HepG2 (cell line): ENCODE data around the gene SCP2. TPM values are rescaled to one million over a fixed set of nuclear protein-coding genes. Genes with fewer than 3 reads are reported as not detected.

Experiments used
- ATAC-seq: fragments of 200-7000 bp; cut with Tn5 transposase; 3 replicates; pipeline ENCODE4 v1.9.1; 2020; ENCODE audit warnings: mild to moderate bottlenecking, moderate library complexity
- BruUV-seq: library from RNA; stranded (reverse); fragments of 400-500 nt; replicated peaks from 2 replicates; lab custom pipeline; 2021; lab: Mats Ljungman, UMichigan
- CTCF ChIA-PET: fragments of 300-600 bp; formaldehyde crosslinking; extraction: SDS; loops from one replicate; lab custom pipeline; 2021; ENCODE audit warnings: low total read pairs, inconsistent platforms, low intra/inter-chr PET ratio; lab: Yijun Ruan, JAX
- POLR2A ChIA-PET: fragments of 350-600 bp; sonication (Branson Sonifier 250); formaldehyde crosslinking; loops from one replicate; lab custom pipeline; 2020; ENCODE audit warnings: antibody characterized with exemption, inconsistent platforms; lab: Yijun Ruan, JAX
- DNase-seq: peaks from one replicate; pipeline ENCODE4 v3.0.0-alpha.2; 2015; ENCODE audit warnings: low spot score
- FAIRE-seq: peaks from 3 replicates; lab custom pipeline; 2011; peaks lifted over from hg19 to GRCh38; lab: Jason Lieb, UNC
- H2AFZ ChIP-seq: one replicate; pipeline ENCODE4 v1.6.1; 2011; ENCODE audit warnings: low read length, inconsistent platforms
- H3K27ac ChIP-seq: fragments of 300-600 bp; 3 replicates; pipeline ENCODE4 v1.8.0; 2011; ENCODE audit warnings: mixed run types, mild to moderate bottlenecking, mixed read lengths, low read length, inconsistent platforms; ENCODE audit not compliant: insufficient read depth; ENCODE audit errors: extremely low read length
- H3K27me3 ChIP-seq, 2 experiments: fragments of 200-600 bp in 1 of 2; 2 replicates in 1 of 2; 3 replicates in 1 of 2; pipeline versions ENCODE4 v1.6.0 to v1.8.0; 2011; ENCODE audit warnings: low read length in 2 of 2, mild to moderate bottlenecking in 2 of 2, moderate library complexity in 2 of 2, inconsistent platforms in 1 of 2; ENCODE audit not compliant: insufficient read depth in 2 of 2, control insufficient read depth in 1 of 2
- H3K36me3 ChIP-seq, 2 experiments: fragments of 200-600 bp in 1 of 2; replicated peaks in 1 of 2; 2 replicates in 1 of 2; 3 replicates in 1 of 2; pipeline versions ENCODE4 v1.5.1 to v1.8.0; 2011; ENCODE audit warnings: low read length in 2 of 2, inconsistent platforms in 1 of 2; ENCODE audit not compliant: insufficient read depth in 2 of 2, control insufficient read depth in 1 of 2
- H3K4me1 ChIP-seq: 2 replicates; pipeline ENCODE4 v1.5.1; 2012; ENCODE audit warnings: low read length, inconsistent platforms; ENCODE audit not compliant: insufficient read depth
- H3K4me2 ChIP-seq: 2 replicates; pipeline ENCODE4 v1.6.0; 2011; ENCODE audit warnings: low read depth, low read length, inconsistent platforms
- H3K4me3 ChIP-seq, 3 experiments: fragments of 200-600 bp in 1 of 3; sonication (generic), shearing (Covaris generic) in 1 of 3; replicated peaks in 1 of 3; 2 replicates each; pipeline ENCODE4 v1.5.1; 2011 to 2016; ENCODE audit warnings: low read length in 3 of 3, inconsistent platforms in 2 of 3, low read depth in 2 of 3, mild to moderate bottlenecking in 2 of 3, control low read depth in 1 of 3, mixed read lengths in 1 of 3; ENCODE audit not compliant: insufficient read depth in 1 of 3
- H3K79me2 ChIP-seq: one replicate; pipeline ENCODE4 v1.6.1; 2011; ENCODE audit warnings: low read length, inconsistent platforms; ENCODE audit not compliant: insufficient read depth
- H3K9ac ChIP-seq: 2 replicates; pipeline ENCODE4 v1.6.0; 2011; ENCODE audit warnings: mild to moderate bottlenecking, low read depth, low read length, inconsistent platforms; ENCODE audit not compliant: insufficient read depth
- H3K9me3 ChIP-seq: 2 replicates; pipeline ENCODE4 v1.5.1; 2012; ENCODE audit warnings: mild to moderate bottlenecking, low read length
- H4K20me1 ChIP-seq: 2 replicates; pipeline ENCODE4 v1.6.0; 2011; ENCODE audit warnings: inconsistent platforms, mild to moderate bottlenecking, low read length, moderate library complexity; ENCODE audit not compliant: insufficient read depth
- CEBPG ChIP-seq: IDR thresholded peaks from 2 replicates; pipeline ENCODE4 v1.6.1; 2016
- FOXP1 ChIP-seq, 2 experiments: fragments of 450-650 bp in 1 of 2; IDR thresholded peaks; 2 replicates each; pipeline ENCODE4 v1.6.1; 2017 to 2018; ENCODE audit warnings: antibody characterized with exemption in 1 of 2
- NFRKB ChIP-seq: fragments of 450-650 bp; IDR thresholded peaks from 2 replicates; pipeline ENCODE4 v1.6.1; 2017
- POLR2AphosphoS2 ChIP-seq: IDR thresholded peaks from 2 replicates; pipeline ENCODE4 v1.6.1; 2011; ENCODE audit warnings: low read depth, low read length, improper control_type of control experiment
- PPARG ChIP-seq: conservative IDR thresholded peaks from 2 replicates; pipeline ENCODE4 v1.6.1; 2016; ENCODE audit warnings: missing biosample characterization, missing genetic modification reagents
- REXO4 ChIP-seq: sonication (generic); formaldehyde crosslinking; IDR thresholded peaks from 2 replicates; pipeline ENCODE4 v1.8.0; 2022; ENCODE audit warnings: missing genetic modification reagents, mild to moderate bottlenecking, borderline replicate concordance
- RORA ChIP-seq: sonication (generic); formaldehyde crosslinking; IDR thresholded peaks from 2 replicates; pipeline ENCODE4 v1.5.0; 2020; ENCODE audit warnings: mild to moderate bottlenecking, missing genetic modification reagents, moderate library complexity
- TARDBP ChIP-seq: sonication (generic); formaldehyde crosslinking; IDR thresholded peaks from 2 replicates; pipeline ENCODE4 v1.8.0; 2022; ENCODE audit warnings: mild to moderate bottlenecking, missing genetic modification reagents
- TBX3 ChIP-seq: fragments of 450-650 bp; IDR thresholded peaks from 2 replicates; pipeline ENCODE4 v1.6.1; 2017; ENCODE audit warnings: antibody characterized with exemption, mild to moderate bottlenecking, inconsistent platforms, borderline replicate concordance
- ZFP82 ChIP-seq: sonication (generic); formaldehyde crosslinking; IDR thresholded peaks from 2 replicates; pipeline ENCODE4 v1.5.1; 2020; ENCODE audit warnings: mild to moderate bottlenecking, missing genetic modification reagents, borderline replicate concordance
- ZNF264 ChIP-seq: sonication (generic); formaldehyde crosslinking; IDR thresholded peaks from 2 replicates; pipeline ENCODE4 v1.4.0; 2020; ENCODE audit warnings: missing genetic modification reagents
- ZNF441 ChIP-seq: sonication (generic); formaldehyde crosslinking; IDR thresholded peaks from 2 replicates; pipeline ENCODE4 v1.7.0; 2021; ENCODE audit warnings: missing genetic modification reagents, borderline replicate concordance
- ZNF451 ChIP-seq: sonication (generic); formaldehyde crosslinking; IDR thresholded peaks from 2 replicates; pipeline ENCODE4 v1.5.0; 2020; ENCODE audit warnings: mild to moderate bottlenecking, missing genetic modification reagents
- ZNF484 ChIP-seq: sonication (generic); formaldehyde crosslinking; IDR thresholded peaks from 2 replicates; pipeline ENCODE4 v1.5.1; 2020; ENCODE audit warnings: mild to moderate bottlenecking, low read depth, missing genetic modification reagents, borderline replicate concordance
- ZNF496 ChIP-seq: sonication (generic); formaldehyde crosslinking; IDR thresholded peaks from 2 replicates; pipeline ENCODE4 v1.8.1; 2023; ENCODE audit warnings: mild to moderate bottlenecking, moderate library complexity, missing genetic modification reagents; ENCODE audit not compliant: insufficient replicate concordance
- ZNF768 ChIP-seq: sonication (generic); formaldehyde crosslinking; IDR thresholded peaks from 2 replicates; pipeline ENCODE4 v1.4.0; 2020; ENCODE audit warnings: missing genetic modification reagents
- ZNF773 ChIP-seq: sonication (generic); formaldehyde crosslinking; IDR thresholded peaks from 2 replicates; pipeline ENCODE4 v1.4.0; 2020; ENCODE audit warnings: missing genetic modification reagents, borderline replicate concordance
- ZNF788 ChIP-seq: sonication (generic); formaldehyde crosslinking; IDR thresholded peaks from 2 replicates; pipeline ENCODE4 v1.5.0; 2020; ENCODE audit warnings: mild to moderate bottlenecking, missing genetic modification reagents, borderline replicate concordance
- WGBS: methylation state at CpG from one replicate; pipeline ENCODE4 v1.1.6; 2017; ENCODE audit warnings: low lambda C conversion rate; 5-methylcytosine and 5-hydroxymethylcytosine counted together
- in situ Hi-C: cut with HindIII; loops from 2 replicates; pipeline ENCODE4 v1.10.0; 2017; ENCODE audit warnings: low pct_unique_long_range_greater_than_20kb; ENCODE audit not compliant: extremely low pct_ligation_motif_present
- intact Hi-C: fragments of 100-400 bp; cut with micrococcal nuclease; formaldehyde crosslinking; loops from one replicate; pipeline ENCODE4 v1.10.0; 2022; ENCODE audit not compliant: unreplicated experiment
- polyA plus RNA-seq, 8 experiments: library from polyadenylated mRNA; depleted of rRNA in 3 of 8; stranded (reverse) in 7 of 8; unstranded in 1 of 8; fragments of >200 nt; fragmentation: Illumina TruSeq in 4 of 8; extraction: Trizol in 4 of 8; gene quantifications; 2 replicates each; pipeline versions ENCODE4 v1.2.1 to v1.2.3, GENCODE V29; 2011 to 2016; ENCODE audit warnings: low read depth in 4 of 8, missing spikeins in 1 of 8, mixed read lengths in 1 of 8; ENCODE audit not compliant: insufficient read depth in 1 of 8
- total RNA-seq, 5 experiments: library from RNA; depleted of rRNA; stranded (reverse); fragments of >200 nt; fragmentation: Illumina TruSeq; extraction: Trizol; gene quantifications; 2 replicates each; pipeline ENCODE4 v1.2.3, GENCODE V29; 2016; ENCODE audit warnings: low read depth in 1 of 5
- TF ChIP-seq, protein P1 (sequence below): sonication (generic); formaldehyde crosslinking; IDR thresholded peaks from 2 replicates; pipeline ENCODE4 v1.5.0; 2020; ENCODE audit warnings: missing genetic modification reagents

SCP2 gene
- total and polyA plus RNA-seq, 2 of the 13 experiments (the other 11 are each of a cell fraction or from before 2014, with no cell fraction given) = 59.0 to 133 TPM

DNA sequence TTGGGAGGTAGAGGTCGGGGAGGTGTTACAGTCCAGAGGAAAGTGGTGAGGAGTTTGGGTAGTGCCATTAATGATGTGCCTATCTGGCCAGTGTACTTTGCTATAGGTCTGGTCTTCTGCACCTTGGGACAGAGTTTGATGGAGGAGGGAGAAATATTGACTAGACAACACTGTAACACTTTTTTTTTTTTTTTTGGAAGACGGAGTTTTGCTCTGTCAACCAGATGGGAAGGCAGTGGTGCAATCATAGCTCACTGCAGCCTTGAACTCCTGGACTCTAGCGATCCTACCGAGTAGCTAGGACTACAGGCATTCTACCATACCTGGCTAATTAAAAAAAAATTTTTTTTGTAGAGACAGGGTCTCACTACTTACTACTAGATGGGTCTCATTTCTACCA, 1.9 kb downstream of the SCP2 start (continued):
- peak; percentile 99 for TF ChIP-seq ZNF441 (CRISPR knock-in tag)
- TF ChIP-seq, protein P1, sequence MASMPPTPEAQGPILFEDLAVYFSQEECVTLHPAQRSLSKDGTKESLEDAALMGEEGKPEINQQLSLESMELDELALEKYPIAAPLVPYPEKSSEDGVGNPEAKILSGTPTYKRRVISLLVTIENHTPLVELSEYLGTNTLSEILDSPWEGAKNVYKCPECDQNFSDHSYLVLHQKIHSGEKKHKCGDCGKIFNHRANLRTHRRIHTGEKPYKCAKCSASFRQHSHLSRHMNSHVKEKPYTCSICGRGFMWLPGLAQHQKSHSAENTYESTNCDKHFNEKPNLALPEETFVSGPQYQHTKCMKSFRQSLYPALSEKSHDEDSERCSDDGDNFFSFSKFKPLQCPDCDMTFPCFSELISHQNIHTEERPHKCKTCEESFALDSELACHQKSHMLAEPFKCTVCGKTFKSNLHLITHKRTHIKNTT (CRISPR knock-in tag) = no peak
- TF ChIP-seq CEBPG = peak; percentile 70
- TF ChIP-seq ZNF788 (CRISPR knock-in tag) = no peak

DNA sequence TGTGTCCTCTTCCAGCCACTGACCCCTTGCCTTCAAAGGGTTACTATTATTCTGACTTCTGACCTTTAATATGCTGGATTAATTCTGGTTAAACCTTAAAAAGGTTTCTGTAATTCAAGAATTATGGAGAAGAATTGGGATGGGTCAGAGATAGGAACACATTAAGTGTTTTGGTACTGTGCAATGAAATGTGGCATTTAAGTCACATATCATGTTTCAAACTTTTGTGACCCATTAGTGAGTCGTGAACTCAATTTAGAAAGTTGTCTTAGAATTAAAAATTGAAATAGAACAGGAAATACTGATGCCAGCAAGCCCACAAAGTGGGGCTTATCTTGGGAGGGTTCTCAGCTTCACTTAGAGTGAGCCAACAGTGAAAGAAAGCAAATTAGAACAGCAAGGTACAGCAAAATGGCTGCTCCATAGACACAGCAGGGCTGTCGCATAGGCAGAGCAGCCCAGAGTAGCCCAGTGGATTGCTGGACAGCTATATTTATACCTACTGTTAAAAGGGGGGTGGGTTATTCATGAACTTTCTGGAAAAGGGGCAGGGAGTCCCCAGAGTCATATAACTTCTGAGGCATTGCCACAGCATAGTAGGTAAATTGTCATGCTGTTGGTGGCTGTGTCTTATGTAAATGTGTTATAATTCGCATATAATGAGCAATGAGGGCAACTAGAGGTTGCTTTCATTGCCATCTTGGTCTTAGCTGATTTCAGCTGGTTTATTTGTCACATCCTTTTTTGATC, 10.5 kb downstream of the SCP2 start:
- Histone ChIP-seq H3K27ac (no peak overlapping the region), H3K9me3 (no peaks in the 10 kb centered on the region), H4K20me1 (no peaks in the 10 kb centered on the region), H3K4me1 (peaks cover 10% of the 10 kb centered on the region; the same call in 1 of the 2 replicates), H2AFZ (no peak overlapping the region), H3K9ac (no peak overlapping the region), H3K27me3 (no peaks in the 10 kb centered on the region), H3K4me3 (no peak overlapping the region), H3K79me2 (no peaks in the 10 kb centered on the region), H3K4me2 (no peak overlapping the region), H3K36me3 (peaks cover 0 to 3% of the 10 kb centered on the region in 2 experiments; a peak in 2 of 5 replicates)
- DNase-seq (no peak), ATAC-seq (no peak), FAIRE-seq (no peak)
- intact Hi-C loops = no loop called here
- ChIA-PET POLR2A (no interaction called here), CTCF (no interaction called here)
- TF ChIP-seq ZNF451 (CRISPR knock-in tag) = no peak
- no peak for TF ChIP-seq RORA (CRISPR knock-in tag)
- no peak for TF ChIP-seq ZNF773 (CRISPR knock-in tag)
- TF ChIP-seq REXO4 (CRISPR knock-in tag) = no peak
- no peak for TF ChIP-seq FOXP1 (IDR thresholded peaks at IDR 0.05)
- TF ChIP-seq FOXP1 (CRISPR knock-in tag; IDR thresholded peaks at IDR 0.05) = no peak
- no peak for TF ChIP-seq ZNF264 (CRISPR knock-in tag)
- TF ChIP-seq ZNF496 (CRISPR knock-in tag) = no peak
- no peak for TF ChIP-seq PPARG (CRISPR knock-in tag)
- TF ChIP-seq TARDBP (CRISPR knock-in tag) = no peak
- TF ChIP-seq ZFP82 (CRISPR knock-in tag) = no peak
- TF ChIP-seq TBX3 = no peak
- no peak for TF ChIP-seq NFRKB
- no peak for TF ChIP-seq ZNF484 (CRISPR knock-in tag)
- TF ChIP-seq ZNF768 = no peak
- no peak for TF ChIP-seq POLR2AphosphoS2
- no TSS peak for BruUV-seq
- in situ Hi-C loops = no loop called here
- 93% methylated on average over 3 of the region's 3 CpGs for WGBS
